GM12878 (cell line): ENCODE measurements around the gene FN1. TPM values are rescaled to one million over a fixed set of nuclear protein-coding genes. Genes with fewer than 3 reads are reported as not detected.

Experiments
- ATAC-seq: fragments of 200-7000 bp; cut with Tn5 transposase; 3 replicates; pipeline ENCODE4 v1.9.1; 2020; ENCODE audit warnings: mild to moderate bottlenecking, moderate library complexity
- BruUV-seq: library from RNA; stranded (reverse); fragments of 400-500 nt; replicated peaks from 2 replicates; lab custom pipeline; 2021; lab: Mats Ljungman, UMichigan
- CTCF ChIA-PET: fragments of 300-600 bp; sonication (Branson Sonifier 250); formaldehyde crosslinking; extraction: SDS; loops from one replicate; lab custom pipeline; 2021; ENCODE audit warnings: inconsistent platforms; lab: Yijun Ruan, JAX
- POLR2A ChIA-PET: fragments of 350-600 bp; formaldehyde crosslinking; extraction: SDS; loops from one replicate; lab custom pipeline; 2021; ENCODE audit warnings: inconsistent platforms; lab: Charles Lee
- RAD21 ChIA-PET: fragments of 300-600 bp; sonication (Branson Sonifier 250); formaldehyde crosslinking; loops from one replicate; lab custom pipeline; 2023; ENCODE audit warnings: antibody characterized with exemption; ENCODE audit not compliant: unreplicated experiment; lab: Charles Lee
- SMC1A ChIA-PET: fragments of 300-600 bp; sonication (Branson Sonifier 250); formaldehyde crosslinking; loops from one replicate; lab custom pipeline; 2023; ENCODE audit not compliant: unreplicated experiment, uncharacterized antibody; lab: Charles Lee
- DNase-seq: peaks from one replicate; pipeline ENCODE4 v3.0.0-alpha.2; 2011; ENCODE audit warnings: low read depth, low spot score
- FAIRE-seq: peaks from 3 replicates; lab custom pipeline; 2011; peaks lifted over from hg19 to GRCh38; lab: Jason Lieb, UNC
- H2AFZ ChIP-seq: 2 replicates; pipeline ENCODE4 v1.6.0; 2011; ENCODE audit warnings: low read depth, low read length, control low read depth; ENCODE audit not compliant: control insufficient read depth
- H3K27ac ChIP-seq: 2 replicates; pipeline ENCODE4 v1.5.1; 2011; ENCODE audit warnings: control low read depth; ENCODE audit not compliant: control insufficient read depth, insufficient read depth
- H3K27me3 ChIP-seq, 2 experiments: replicated peaks in 1 of 2; 2 replicates each; pipeline versions ENCODE4 v1.6.0 to v1.6.1; 2011; ENCODE audit warnings: low read length in 1 of 2; ENCODE audit not compliant: control insufficient read depth in 2 of 2, insufficient read depth in 2 of 2
- H3K36me3 ChIP-seq, 2 experiments: 2 replicates each; pipeline ENCODE4 v1.5.1; 2011; ENCODE audit warnings: low read length in 1 of 2; ENCODE audit not compliant: control insufficient read depth in 2 of 2, insufficient read depth in 2 of 2
- H3K4me1 ChIP-seq: 2 replicates; pipeline ENCODE4 v1.6.1; 2011; ENCODE audit warnings: mild to moderate bottlenecking, low read length, moderate library complexity, mixed read lengths; ENCODE audit not compliant: control insufficient read depth, insufficient read depth
- H3K4me2 ChIP-seq: 2 replicates; pipeline ENCODE4 v1.6.0; 2011; ENCODE audit warnings: control low read depth; ENCODE audit not compliant: control insufficient read depth, insufficient read depth
- H3K4me3 ChIP-seq: fragments of 200-600 bp; sonication (generic); 2 replicates; pipeline ENCODE4 v1.5.1; 2016
- H3K79me2 ChIP-seq: 2 replicates; pipeline ENCODE4 v1.6.0; 2011; ENCODE audit warnings: low read length; ENCODE audit not compliant: control insufficient read depth, insufficient read depth
- H3K9ac ChIP-seq: 2 replicates; pipeline ENCODE4 v1.8.0; 2011; ENCODE audit warnings: low read length, control low read depth, mixed read lengths; ENCODE audit not compliant: control insufficient read depth, insufficient read depth
- H3K9me3 ChIP-seq: replicated peaks from 3 replicates; pipeline ENCODE4 v1.5.1; 2011; ENCODE audit warnings: mild to moderate bottlenecking, low read length; ENCODE audit not compliant: control insufficient read depth, insufficient read depth
- H4K20me1 ChIP-seq: 2 replicates; pipeline ENCODE4 v1.6.0; 2011; ENCODE audit not compliant: control insufficient read depth, insufficient read depth
- BACH1 ChIP-seq: fragments of 450-650 bp; IDR thresholded peaks from 2 replicates; pipeline ENCODE4 v1.6.1; 2017; ENCODE audit warnings: mild to moderate bottlenecking, borderline replicate concordance
- CEBPB ChIP-seq, 2 experiments: fragments of 150-350 bp in 1 of 2; IDR thresholded peaks; 2 replicates each; pipeline ENCODE4 v1.6.1; 2012 to 2014; ENCODE audit warnings: low read depth in 2 of 2, low read length in 2 of 2, borderline replicate concordance in 1 of 2, inconsistent platforms in 1 of 2
- DPF2 ChIP-seq: fragments of 450-650 bp; IDR thresholded peaks from 2 replicates; pipeline ENCODE4 v1.6.1; 2017; ENCODE audit warnings: mild to moderate bottlenecking
- EZH2 ChIP-seq: IDR thresholded peaks from 2 replicates; pipeline ENCODE4 v1.6.1; 2012; ENCODE audit warnings: low read depth, mild to moderate bottlenecking, control low read depth, inconsistent platforms, low read length, borderline replicate concordance; ENCODE audit not compliant: control insufficient read depth
- FOXK2 ChIP-seq: fragments of 450-650 bp; IDR thresholded peaks from 2 replicates; pipeline ENCODE4 v1.6.1; 2017; ENCODE audit warnings: mild to moderate bottlenecking, moderate library complexity
- HCFC1 ChIP-seq: fragments of 150-350 bp; IDR thresholded peaks from 2 replicates; pipeline ENCODE4 v1.6.1; 2014; ENCODE audit warnings: low read length
- HDGF ChIP-seq: fragments of 450-650 bp; IDR thresholded peaks from 2 replicates; pipeline ENCODE4 v1.6.1; 2016; ENCODE audit warnings: antibody characterized with exemption
- KAT2A ChIP-seq: conservative IDR thresholded peaks from 2 replicates; pipeline ENCODE4 v1.6.1; 2011; ENCODE audit warnings: low read depth, low read length; ENCODE audit not compliant: control insufficient read depth
- LARP7 ChIP-seq: fragments of 450-650 bp; IDR thresholded peaks from 2 replicates; pipeline ENCODE4 v1.6.1; 2017; ENCODE audit warnings: mild to moderate bottlenecking
- MXI1 ChIP-seq: fragments of 150-350 bp; IDR thresholded peaks from 2 replicates; pipeline ENCODE4 v1.6.1; 2011; ENCODE audit warnings: low read depth, mild to moderate bottlenecking, inconsistent platforms, low read length, improper control_type of control experiment
- NFIC ChIP-seq: IDR thresholded peaks from 2 replicates; pipeline ENCODE4 v1.6.1; 2012; ENCODE audit warnings: low read depth, mild to moderate bottlenecking, inconsistent platforms, low read length, moderate library complexity
- SIN3A ChIP-seq: IDR thresholded peaks from 2 replicates; pipeline ENCODE4 v1.6.1; 2012; ENCODE audit warnings: low read depth, low read length, improper control_type of control experiment
- SMAD1 ChIP-seq: fragments of 450-650 bp; IDR thresholded peaks from 2 replicates; pipeline ENCODE4 v1.6.1; 2018; ENCODE audit warnings: mild to moderate bottlenecking, low read depth; ENCODE audit not compliant: partially characterized antibody
- SMARCA5 ChIP-seq: fragments of 450-650 bp; IDR thresholded peaks from 2 replicates; pipeline ENCODE4 v1.6.1; 2017; ENCODE audit warnings: mild to moderate bottlenecking
- SMC3 ChIP-seq: IDR thresholded peaks from 2 replicates; pipeline ENCODE4 v1.6.1; 2011; ENCODE audit warnings: low read length, improper control_type of control experiment, borderline replicate concordance
- SREBF1 ChIP-seq: IDR thresholded peaks from 2 replicates; pipeline ENCODE4 v1.6.1; 2012; ENCODE audit warnings: mild to moderate bottlenecking, low read length
- SREBF2 ChIP-seq: IDR thresholded peaks from 2 replicates; pipeline ENCODE4 v1.6.1; 2012; ENCODE audit warnings: mild to moderate bottlenecking, low read length
- STAT3 ChIP-seq: IDR thresholded peaks from 2 replicates; pipeline ENCODE4 v1.6.1; 2011; ENCODE audit warnings: low read depth, low read length, improper control_type of control experiment
- ZNF622 ChIP-seq: fragments of 450-650 bp; IDR thresholded peaks from 2 replicates; pipeline ENCODE4 v1.6.1; 2017; ENCODE audit warnings: mild to moderate bottlenecking, inconsistent platforms
- WGBS: methylation state at CpG from one replicate; pipeline ENCODE4 v1.1.6; 2016; ENCODE audit warnings: low lambda C conversion rate; ENCODE audit not compliant: insufficient replicate concordance, insufficient coverage; ENCODE audit errors: missing lambda C conversion rate; 5-methylcytosine and 5-hydroxymethylcytosine counted together
- in situ Hi-C: fragments of 300-500 bp; cut with MboI; formaldehyde crosslinking; loops from 9 replicates; pipeline ENCODE4 v1.14.3; 2018; ENCODE audit warnings: mixed read lengths
- intact Hi-C: fragments of 100-400 bp; cut with micrococcal nuclease; formaldehyde crosslinking; loops from one replicate; pipeline ENCODE4 v1.14.2; 2022; ENCODE audit not compliant: unreplicated experiment
- polyA plus RNA-seq, 11 experiments: library from polyadenylated mRNA; depleted of rRNA in 4 of 11; unstranded in 6 of 11; stranded (reverse) in 5 of 11; fragments of >200 nt; fragmentation: Nextera tagmentation in 4 of 11; fragmentation: Illumina TruSeq in 1 of 11; extraction: Ambion mirVana in 4 of 11; extraction: Trizol in 1 of 11; gene quantifications; 1 replicate in 1 of 11; 2 replicates in 10 of 11; pipeline versions ENCODE4 v1.2.1 to v1.2.3, GENCODE V29; 2011 to 2016; ENCODE audit warnings: inconsistent platforms in 2 of 11, missing spikeins in 2 of 11, low read depth in 1 of 11
- total RNA-seq, 4 experiments: library from RNA; depleted of rRNA in 3 of 4; stranded (reverse); fragments of >200 nt in 3 of 4; fragmentation: Illumina TruSeq in 1 of 4; extraction: Trizol in 1 of 4; gene quantifications; 2 replicates each; pipeline versions ENCODE4 v1.2.1 to v1.2.3, GENCODE V29; 2013 to 2021
- TF ChIP-seq, protein P1 (sequence below): fragments of 450-650 bp; IDR thresholded peaks from 2 replicates; pipeline ENCODE4 v1.6.1; 2017; ENCODE audit warnings: borderline replicate concordance
- TF ChIP-seq, protein P2 (sequence below): IDR thresholded peaks from 2 replicates; pipeline ENCODE4 v1.6.1; 2011; ENCODE audit warnings: low read depth, mild to moderate bottlenecking, low read length, moderate library complexity, borderline replicate concordance; ENCODE audit errors: extremely low read depth
- TF ChIP-seq, protein P3 (sequence below): fragments of 450-650 bp; conservative IDR thresholded peaks from 2 replicates; pipeline ENCODE4 v1.6.1; 2017; ENCODE audit warnings: mild to moderate bottlenecking, moderate library complexity

Gene FN1
- total and polyA plus RNA-seq, 10 of the 15 experiments (the other 5 are each of a cell fraction or from before 2014, with no cell fraction given): 0.60 to 9.4 (median 1.5) TPM

DNA sequence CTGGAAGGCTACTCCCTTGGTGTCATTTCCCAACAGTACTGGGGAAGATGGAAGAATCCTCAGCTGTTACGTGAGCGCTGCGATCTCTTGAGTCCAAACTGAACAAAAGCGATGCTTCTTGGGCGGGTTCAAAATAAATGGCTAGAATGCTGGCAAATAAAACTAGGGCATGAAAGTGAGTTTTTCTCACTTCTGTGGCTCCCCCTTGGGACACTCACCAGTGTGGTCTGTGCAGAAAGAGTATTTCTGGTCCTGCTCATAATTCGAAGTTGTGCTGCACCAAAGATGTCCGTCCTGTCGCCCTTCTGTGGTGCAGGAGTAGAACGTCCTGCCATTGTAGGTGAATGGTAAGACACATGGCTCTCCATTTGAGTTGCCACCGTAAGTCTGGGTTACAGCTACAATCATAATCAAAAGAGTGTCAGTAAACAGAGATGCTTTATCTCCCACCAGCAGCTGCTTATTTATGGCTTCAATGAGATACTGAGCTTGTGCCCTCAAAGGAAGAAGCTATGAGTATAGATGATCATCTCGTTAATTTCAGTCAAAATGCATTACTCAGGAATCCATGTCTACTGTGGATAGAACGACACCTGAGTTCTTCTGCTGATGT, 11.8 kb downstream of the FN1 start (continued):
- TF ChIP-seq CEBPB (IDR thresholded peaks at IDR 0.05; ENCODE audit: borderline replicate concordance in 1 of 2, low read depth in 2 of 2, low read length in 2 of 2) (no peak), HDGF (no peak), MXI1 (no peak)
- TF ChIP-seq, protein P1, sequence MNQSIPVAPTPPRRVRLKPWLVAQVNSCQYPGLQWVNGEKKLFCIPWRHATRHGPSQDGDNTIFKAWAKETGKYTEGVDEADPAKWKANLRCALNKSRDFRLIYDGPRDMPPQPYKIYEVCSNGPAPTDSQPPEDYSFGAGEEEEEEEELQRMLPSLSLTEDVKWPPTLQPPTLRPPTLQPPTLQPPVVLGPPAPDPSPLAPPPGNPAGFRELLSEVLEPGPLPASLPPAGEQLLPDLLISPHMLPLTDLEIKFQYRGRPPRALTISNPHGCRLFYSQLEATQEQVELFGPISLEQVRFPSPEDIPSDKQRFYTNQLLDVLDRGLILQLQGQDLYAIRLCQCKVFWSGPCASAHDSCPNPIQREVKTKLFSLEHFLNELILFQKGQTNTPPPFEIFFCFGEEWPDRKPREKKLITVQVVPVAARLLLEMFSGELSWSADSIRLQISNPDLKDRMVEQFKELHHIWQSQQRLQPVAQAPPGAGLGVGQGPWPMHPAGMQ: no peak
- TF ChIP-seq, protein P2, sequence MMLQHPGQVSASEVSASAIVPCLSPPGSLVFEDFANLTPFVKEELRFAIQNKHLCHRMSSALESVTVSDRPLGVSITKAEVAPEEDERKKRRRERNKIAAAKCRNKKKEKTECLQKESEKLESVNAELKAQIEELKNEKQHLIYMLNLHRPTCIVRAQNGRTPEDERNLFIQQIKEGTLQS: no peak
- TF ChIP-seq, all 136 proteins: peak for 0

DNA sequence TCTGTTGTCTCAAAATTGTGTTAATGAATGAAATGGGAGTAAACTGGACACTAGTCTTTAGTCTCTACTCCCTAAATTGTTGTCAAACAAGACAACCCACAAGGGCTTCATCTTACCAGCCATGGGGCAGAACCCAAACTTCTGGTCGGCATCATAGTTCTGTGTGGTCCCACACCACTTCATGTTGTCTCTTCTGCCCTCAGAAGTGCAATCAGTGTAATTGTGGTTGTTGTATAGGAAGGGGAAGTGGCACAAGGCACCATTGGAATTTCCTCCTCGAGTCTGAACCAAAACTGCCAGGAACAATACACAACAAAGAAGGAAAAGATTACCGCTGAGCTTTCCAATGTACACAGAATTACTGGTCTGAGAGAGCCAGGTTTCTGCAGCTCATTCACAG, 12.6 kb downstream of the FN1 start:
- CTCF ChIA-PET: interaction anchor here (0.9 to 1.0 kb wide), 2 partner anchors 462 to 508 kb away, joined by 3 read pairs; no protein-coding TSS in a partner anchor
- H3K36me3 ChIP-seq: no peaks in the 10 kb centered on the region
- BruUV-seq: no TSS peak

More for the DNA sequence above, 12.6 kb downstream of the FN1 start:
- Histone ChIP-seq H3K4me2 (no peak overlapping the region), H2AFZ (no peak overlapping the region), H3K79me2 (no peaks in the 10 kb centered on the region), H3K27me3 (0 out of 4 replicates have a peak, but pooled peaks cover 0 to 2% of the 10 kb centered on the region in 2 experiments), H4K20me1 (no peaks in the 10 kb centered on the region), H3K4me1 (no peaks in the 10 kb centered on the region), H3K9ac (no peak overlapping the region), H3K9me3 (no peaks in the 10 kb centered on the region), H3K4me3 (no peak overlapping the region), H3K27ac (no peak overlapping the region)
- FAIRE-seq (no peak), ATAC-seq (no peak), DNase-seq (no peak)
- TF ChIP-seq HCFC1: no peak
- TF ChIP-seq DPF2: no peak
- TF ChIP-seq, protein P3, sequence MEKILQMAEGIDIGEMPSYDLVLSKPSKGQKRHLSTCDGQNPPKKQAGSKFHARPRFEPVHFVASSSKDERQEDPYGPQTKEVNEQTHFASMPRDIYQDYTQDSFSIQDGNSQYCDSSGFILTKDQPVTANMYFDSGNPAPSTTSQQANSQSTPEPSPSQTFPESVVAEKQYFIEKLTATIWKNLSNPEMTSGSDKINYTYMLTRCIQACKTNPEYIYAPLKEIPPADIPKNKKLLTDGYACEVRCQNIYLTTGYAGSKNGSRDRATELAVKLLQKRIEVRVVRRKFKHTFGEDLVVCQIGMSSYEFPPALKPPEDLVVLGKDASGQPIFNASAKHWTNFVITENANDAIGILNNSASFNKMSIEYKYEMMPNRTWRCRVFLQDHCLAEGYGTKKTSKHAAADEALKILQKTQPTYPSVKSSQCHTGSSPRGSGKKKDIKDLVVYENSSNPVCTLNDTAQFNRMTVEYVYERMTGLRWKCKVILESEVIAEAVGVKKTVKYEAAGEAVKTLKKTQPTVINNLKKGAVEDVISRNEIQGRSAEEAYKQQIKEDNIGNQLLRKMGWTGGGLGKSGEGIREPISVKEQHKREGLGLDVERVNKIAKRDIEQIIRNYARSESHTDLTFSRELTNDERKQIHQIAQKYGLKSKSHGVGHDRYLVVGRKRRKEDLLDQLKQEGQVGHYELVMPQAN: no peak
- no peak for TF ChIP-seq SREBF1
- no peak for TF ChIP-seq EZH2
- no peak for TF ChIP-seq LARP7
- no peak for TF ChIP-seq BACH1
- no peak for TF ChIP-seq SMC3
- TF ChIP-seq ZNF622: no peak
- TF ChIP-seq SMARCA5: no peak
- no peak for TF ChIP-seq SMAD1
- TF ChIP-seq KAT2A: no peak
- no peak for TF ChIP-seq STAT3
- TF ChIP-seq NFIC: no peak
- TF ChIP-seq FOXK2: no peak
- no peak for TF ChIP-seq SREBF2
- no peak for TF ChIP-seq SIN3A
- WGBS: 2% methylated on average over 3 of the region's 3 CpGs
- intact Hi-C loops (no loop called here), in situ Hi-C loops (no loop called here)
- POLR2A ChIA-PET: no interaction called here
- SMC1A ChIA-PET: interaction anchor here (1.0 to 1.7 kb wide), 4 partner anchors 9 to 99 kb away, joined by 3 to 5 read pairs (median 4); no protein-coding TSS in a partner anchor
- RAD21 ChIA-PET: no interaction called here
